Cardiac fibroblast (primary cell): ENCODE results near the gene TBC1D25.
"Not testable (repeated sequence)": the region's sequence is repeated elsewhere in the genome, so short reads cannot be mapped to it uniquely, and the experiment has no call there.

Experiments
- DNase-seq, 2 donors: peaks; one replicate each; pipeline versions ENCODE4 v3.0.0 to v3.0.0-alpha.2; 2010; ENCODE audit warnings: low read depth in 2 of 2
- H3K4me3 ChIP-seq, 2 donors: replicated peaks in 1 of 2; 1 replicate in 1 of 2; 2 replicates in 1 of 2; pipeline ENCODE4 v1.5.1; 2011; ENCODE audit warnings: low read depth in 2 of 2, low read length in 2 of 2, mild to moderate bottlenecking in 2 of 2, moderate library complexity in 1 of 2
- CTCF ChIP-seq: IDR thresholded peaks from one replicate; pipeline ENCODE4 v1.5.1; 2011; ENCODE audit warnings: low read depth, mild to moderate bottlenecking, low read length, inconsistent platforms

TBC1D25 gene

GRCh38 chrX:48548871-48549270 lies 9.4 kb downstream of the TBC1D25 start:
- no peak overlapping the region for H3K4me3 ChIP-seq
- DNase-seq, result no peak
- TF ChIP-seq CTCF, result no peak

- not testable (repeated sequence) for H3K4me3 ChIP-seq
- DNase-seq, result peak in 1 of 2 donors; percentile 53
These were observed 16.3 kb downstream of the TBC1D25 start for GRCh38 chrX:48555731-48556325.

GRCh38 chrX:48558271-48558670 lies 18.8 kb downstream of the TBC1D25 start:
- peak; percentile 84 to 91 for DNase-seq
- no peak overlapping the region for H3K4me3 ChIP-seq
- no peak for TF ChIP-seq CTCF

- TF ChIP-seq CTCF, result no peak
- DNase-seq, result no peak
- H3K4me3 ChIP-seq, result no peak overlapping the region
These were observed 20.1 kb downstream of the TBC1D25 start for GRCh38 chrX:48559636-48560035.

GRCh38 chrX:48560056-48560455 lies 20.5 kb downstream of the TBC1D25 start:
- TF ChIP-seq CTCF, result no peak
- DNase-seq, result no peak
- no peak overlapping the region for H3K4me3 ChIP-seq

GRCh38 chrX:48560681-48561080 lies 21.2 kb downstream of the TBC1D25 start:
- DNase-seq, result no peak
- TF ChIP-seq CTCF, result no peak
- H3K4me3 ChIP-seq, result no peak overlapping the region

- TF ChIP-seq CTCF, result no peak
- no peak overlapping the region for H3K4me3 ChIP-seq
- peak in 1 of 2 donors; percentile 69 for DNase-seq
These were observed 30.4 kb downstream of the TBC1D25 start for GRCh38 chrX:48569958-48570357.
